DMS153 treated with DMSO at 0.1 percent for 48 hours (cell line): Measurements from ENCODE around the gene FADS6.
"Not testable (repeated sequence)": the region's sequence is repeated elsewhere in the genome, so short reads cannot be mapped to it uniquely, and the experiment has no call there.

ENCODE experiments used
- DNase-seq: peaks from one replicate; lab custom pipeline; 2025; ENCODE audit not compliant: unreplicated experiment; lab: John Stamatoyannopoulos, UW

The FADS6 gene

GRCh38 chr17:74921026-74921681 is 27.7 kb upstream of the FADS6 start:
- no peak for DNase-seq

DNA sequence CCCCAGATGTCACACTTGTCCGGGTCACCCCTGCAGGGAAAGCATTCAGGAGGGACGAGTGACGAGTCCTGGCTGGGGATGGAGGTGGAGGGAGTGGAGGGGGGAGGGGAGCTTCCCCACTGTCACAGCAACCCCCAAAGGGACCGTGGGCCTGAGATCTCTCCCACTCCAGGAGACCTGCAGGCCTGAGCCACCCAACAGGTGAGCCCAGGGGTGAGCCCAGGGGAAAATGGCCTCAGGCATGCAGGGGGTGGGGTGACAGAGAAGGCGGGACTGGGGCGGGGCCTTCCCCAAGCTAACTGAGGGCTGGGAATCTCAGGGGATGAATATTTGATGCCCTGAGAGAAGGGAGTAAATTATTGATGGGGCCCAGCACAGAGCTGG is 27.2 kb upstream of the FADS6 start:
- no peak for DNase-seq

GRCh38 chr17:74920306-74920620 is 26.8 kb upstream of the FADS6 start:
- no peak for DNase-seq

- DNase-seq = no peak
These were observed 26.2 kb upstream of the FADS6 start for GRCh38 chr17:74919440-74920305.

GRCh38 chr17:74918906-74919305 is 25.5 kb upstream of the FADS6 start:
- DNase-seq = no peak

DNA sequence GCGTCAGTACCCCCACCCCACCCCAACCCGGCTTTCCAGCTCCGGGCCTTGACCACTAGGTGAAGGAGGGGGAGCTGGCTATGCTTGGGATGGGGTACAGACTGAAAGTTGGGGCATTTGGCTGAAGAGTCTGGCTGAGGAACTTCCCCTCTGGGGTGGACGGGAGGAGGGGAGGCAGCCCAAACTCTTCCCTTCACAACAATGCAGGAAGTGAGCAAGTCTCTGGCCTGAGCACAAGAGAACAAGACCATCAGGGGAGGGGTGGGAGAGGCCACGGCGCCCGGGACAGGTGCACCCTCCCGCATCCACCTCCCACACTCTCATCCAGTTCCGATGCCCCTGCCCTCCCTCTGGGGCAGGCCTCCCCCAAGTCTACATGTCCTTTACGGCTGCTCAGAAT is 24.0 kb upstream of the FADS6 start:
- no peak for DNase-seq

- DNase-seq = no peak
These were observed 23.4 kb upstream of the FADS6 start for GRCh38 chr17:74916851-74917199.

GRCh38 chr17:74916136-74916850 is 22.9 kb upstream of the FADS6 start:
- DNase-seq = no peak

GRCh38 chr17:74911423-74911822 is 18.0 kb upstream of the FADS6 start:
- not testable (repeated sequence) for DNase-seq

DNA sequence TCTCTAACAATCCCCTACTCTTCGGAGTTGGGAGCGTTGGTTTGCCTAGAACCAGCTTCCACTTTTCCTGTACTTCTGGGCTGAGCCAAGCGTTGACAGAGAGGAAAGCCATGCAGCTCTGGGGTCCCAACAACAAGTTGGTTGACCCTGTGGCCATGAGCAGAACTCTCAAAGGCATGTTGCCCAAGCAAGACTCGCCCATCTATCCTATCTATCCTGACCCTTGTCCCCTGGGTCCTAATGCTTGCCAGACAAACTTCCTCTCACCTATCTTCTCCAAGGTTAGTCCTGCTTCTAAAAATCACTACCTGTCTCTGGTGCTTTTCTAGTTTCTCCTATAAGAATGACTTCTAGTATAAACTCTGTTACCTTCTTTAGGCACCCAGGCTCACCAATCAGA is 15.7 kb upstream of the FADS6 start:
- DNase-seq = not testable (repeated sequence)

- DNase-seq = no peak
These were observed 13.6 kb upstream of the FADS6 start for GRCh38 chr17:74907012-74907411.

DNA sequence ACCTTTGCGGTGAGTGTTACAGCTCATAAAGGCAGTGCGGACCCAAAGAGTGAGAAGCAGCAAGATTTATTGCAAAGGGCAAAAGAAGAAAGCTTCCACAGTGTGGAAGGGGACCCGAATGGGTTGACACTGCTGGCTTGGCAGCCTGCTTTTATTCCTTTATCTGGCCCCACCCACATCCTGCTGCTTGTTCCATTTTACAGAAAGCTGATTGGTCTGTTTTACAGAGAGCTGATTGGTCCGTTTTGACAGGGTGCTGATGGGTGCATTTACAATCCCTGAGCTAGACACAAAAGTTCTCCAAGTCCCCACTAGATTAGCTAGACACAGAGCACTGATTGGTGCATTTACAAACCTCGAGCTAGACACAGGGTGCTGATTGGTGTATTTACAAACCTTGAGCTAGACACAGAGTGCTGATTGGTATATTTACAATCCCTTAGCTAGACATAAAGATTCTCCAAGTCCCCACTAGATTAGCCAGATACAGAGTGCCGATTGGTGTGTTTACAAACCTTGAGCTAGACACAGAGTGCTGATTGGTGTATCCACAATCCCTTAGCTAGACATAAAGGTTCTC is 12.9 kb upstream of the FADS6 start:
- DNase-seq = not testable (repeated sequence)

DNA sequence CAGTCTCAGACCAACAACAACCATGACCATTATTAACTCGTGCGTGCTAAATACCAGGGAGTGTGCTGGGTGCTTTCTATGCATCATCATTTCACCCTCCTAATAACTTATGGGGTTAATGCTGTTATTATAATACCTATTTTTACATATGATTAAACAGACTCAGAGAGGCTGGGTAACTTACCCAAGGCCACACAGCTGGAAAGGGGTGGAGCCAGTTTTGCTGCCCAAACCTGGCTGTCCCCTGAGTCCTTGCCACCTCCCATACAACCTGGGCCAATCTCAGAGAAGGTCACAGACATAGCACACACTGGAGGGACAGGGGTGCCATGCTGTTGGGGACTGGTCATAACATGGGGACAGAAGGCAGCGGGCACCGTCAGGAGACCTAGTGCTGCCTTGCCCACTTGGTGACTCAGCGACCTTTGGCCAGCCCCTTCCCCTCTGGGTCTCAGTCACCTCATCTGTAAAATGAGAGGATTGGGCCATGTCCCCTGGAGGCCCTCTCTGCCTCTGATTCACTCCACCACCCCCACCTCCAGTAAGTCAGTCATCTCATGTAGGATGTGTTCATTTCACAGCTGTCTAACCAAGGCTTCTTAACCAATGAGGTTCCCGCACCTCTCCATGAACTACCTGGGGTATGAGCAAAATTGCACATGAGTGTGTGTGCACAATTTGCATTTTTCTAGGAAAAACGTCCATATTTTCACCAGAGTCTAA is 11.4 kb upstream of the FADS6 start:
- no peak for DNase-seq

- no peak for DNase-seq
These were observed 10.2 kb upstream of the FADS6 start for GRCh38 chr17:74903671-74904070.

DNA sequence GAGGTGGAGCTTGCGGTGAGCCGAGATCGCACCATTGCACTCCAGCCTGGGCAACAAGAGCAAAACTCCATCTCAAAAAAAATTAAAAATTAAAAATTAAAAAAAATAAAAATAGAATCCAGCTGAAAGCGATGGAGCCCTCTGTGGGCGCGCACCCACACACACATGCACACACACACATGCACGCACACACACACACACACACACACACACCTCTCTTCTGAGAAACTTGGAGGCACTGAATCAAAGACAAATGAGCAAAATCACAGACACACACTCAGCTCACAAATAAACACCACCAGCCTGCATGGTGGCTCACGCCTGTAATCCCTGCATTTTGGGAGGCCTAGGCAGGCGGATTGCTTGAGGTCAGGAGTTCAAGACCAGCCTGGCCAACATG is 9.6 kb upstream of the FADS6 start:
- DNase-seq = no peak

- DNase-seq = no peak
These were observed 8.1 kb upstream of the FADS6 start for GRCh38 chr17:74901353-74902135.

GRCh38 chr17:74900208-74900607 is 6.8 kb upstream of the FADS6 start:
- DNase-seq = no peak

DNA sequence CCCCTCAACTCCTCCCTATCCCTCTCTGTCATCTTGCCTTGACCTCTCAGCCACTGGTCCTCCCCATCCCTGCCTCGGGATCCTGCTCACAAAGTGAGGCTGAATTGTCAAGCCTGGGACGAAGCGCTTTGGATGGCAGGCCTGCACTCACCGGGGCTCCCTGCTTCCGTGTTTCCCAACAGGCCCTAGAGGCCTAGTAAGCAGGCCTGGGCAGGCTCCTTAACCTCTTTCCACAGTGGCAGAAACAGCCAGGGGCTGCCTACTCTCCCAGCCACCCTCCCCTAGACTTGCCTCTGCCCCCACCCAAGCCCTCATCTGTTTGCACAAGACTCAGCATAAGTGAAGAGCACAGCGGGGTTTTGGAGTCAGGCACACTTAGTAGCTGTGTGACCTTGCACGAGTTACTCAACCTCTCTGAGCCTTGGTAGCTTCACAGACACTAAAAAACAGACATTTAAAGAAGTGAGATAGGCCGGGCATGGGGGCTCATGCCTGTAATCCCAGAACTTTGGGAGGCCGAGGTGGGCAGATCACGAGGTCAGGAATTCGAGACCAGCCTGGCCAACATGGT is 5.0 kb upstream of the FADS6 start:
- no peak for DNase-seq

GRCh38 chr17:74893936-74894671 is 671 bp upstream of the FADS6 start:
- DNase-seq = no peak
